Tibial artery (tissue), 4 donors: Measurements from ENCODE around the gene GNAI3.
A peak's percentile ranks its signal among the peaks of the same experiment; 100 is the strongest.

Source experiments
- DNase-seq, 2 donors: peaks; one replicate each; pipeline ENCODE4 v3.0.0-alpha.2; 2019
- H3K27ac ChIP-seq, 2 donors: fragments of 200-600 bp; sonication (generic) in 1 of 2; 1 replicate in 1 of 2; 2 replicates in 1 of 2; pipeline ENCODE4 v1.5.1; 2018 to 2019; ENCODE audit warnings: mild to moderate bottlenecking in 1 of 2
- H3K27me3 ChIP-seq, 2 donors: fragments of 200-600 bp; sonication (generic) in 1 of 2; one replicate each; pipeline versions ENCODE4 v1.5.1 to v1.6.0; 2016 to 2019
- H3K36me3 ChIP-seq, 3 donors: fragments of 200-600 bp; sonication (generic) in 2 of 3; one replicate each; pipeline ENCODE4 v1.5.1; 2016 to 2019; ENCODE audit warnings: mild to moderate bottlenecking in 2 of 3
- H3K4me1 ChIP-seq, 4 donors: fragments of 200-600 bp; sonication (generic) in 2 of 4; 1 replicate in 3 of 4; 2 replicates in 1 of 4; pipeline ENCODE4 v1.5.1; 2016 to 2019
- H3K4me3 ChIP-seq, 2 donors: fragments of 200-600 bp; sonication (generic) in 1 of 2; 1 replicate in 1 of 2; 2 replicates in 1 of 2; pipeline ENCODE4 v1.5.1; 2018 to 2019; ENCODE audit warnings: mild to moderate bottlenecking in 2 of 2
- H3K9me3 ChIP-seq, 3 donors: fragments of 200-600 bp; sonication (generic) in 1 of 3; one replicate each; pipeline ENCODE4 v1.5.1; 2016 to 2019
- CTCF ChIP-seq, 2 experiments: fragments of 200-600 bp in 1 of 2; fragments of 450-650 bp in 1 of 2; IDR thresholded peaks; one replicate each; pipeline ENCODE4 v1.5.1; 2017 to 2019; ENCODE audit warnings: antibody characterized with exemption in 2 of 2, mild to moderate bottlenecking in 1 of 2, moderate library complexity in 1 of 2
- intact Hi-C: fragments of 100-400 bp; cut with DNase I; formaldehyde crosslinking; loops from one replicate; pipeline ENCODE4 v1.15.0; 2023; ENCODE audit warnings: low total_unique reads

The GNAI3 gene

GRCh38 chr1:109623601-109624161, 75.3 kb downstream of the GNAI3 start:
- peak in 1 of 2 donors; percentile 70 for DNase-seq
- no peak for TF ChIP-seq CTCF (IDR thresholded peaks at IDR 0.05)
- intact Hi-C loops, result no loop called here
- Histone ChIP-seq H3K9me3 (no peaks in the 10 kb centered on the region), H3K27ac (peak overlapping the region; percentile 16 to 62), H3K27me3 (no peaks in the 10 kb centered on the region), H3K4me3 (peak overlapping the region; percentile 29 to 37), H3K36me3 (peaks cover 12 to 34% (median 27%) of the 10 kb centered on the region in 3 donors), H3K4me1 (peaks cover 0 to 55% (median 40%) of the 10 kb centered on the region in 4 donors)

- Histone ChIP-seq H3K4me1 (peaks cover 0 to 51% (median 37%) of the 10 kb centered on the region in 4 donors), H3K27me3 (no peaks in the 10 kb centered on the region), H3K27ac (peak overlapping the region; percentile 16 to 62), H3K9me3 (no peaks in the 10 kb centered on the region), H3K4me3 (peak overlapping the region; percentile 29 to 37), H3K36me3 (peaks cover 19 to 41% (median 34%) of the 10 kb centered on the region in 3 donors)
- peak in 1 of 2 donors; percentile 63 for DNase-seq
- intact Hi-C loops, result no loop called here
- TF ChIP-seq CTCF (IDR thresholded peaks at IDR 0.05), result no peak
Observed at GRCh38 chr1:109624201-109625010, 76.0 kb downstream of the GNAI3 start.

- Histone ChIP-seq H3K4me1 (peaks cover 0 to 44% (median 32%) of the 10 kb centered on the region in 4 donors), H3K36me3 (peaks cover 19 to 49% (median 41%) of the 10 kb centered on the region in 3 donors), H3K9me3 (no peaks in the 10 kb centered on the region), H3K4me3 (no peak overlapping the region), H3K27ac (no peak overlapping the region), H3K27me3 (no peaks in the 10 kb centered on the region)
- peak in 1 of 2 donors; percentile 62 for DNase-seq
- no peak for TF ChIP-seq CTCF (IDR thresholded peaks at IDR 0.05)
- intact Hi-C loops, result no loop called here
Observed at GRCh38 chr1:109625176-109625575, 76.8 kb downstream of the GNAI3 start.

- intact Hi-C loops, result no loop called here
- Histone ChIP-seq H3K4me3 (no peak overlapping the region), H3K27me3 (no peaks in the 10 kb centered on the region), H3K36me3 (peaks cover 23 to 55% (median 44%) of the 10 kb centered on the region in 3 donors), H3K27ac (no peak overlapping the region), H3K4me1 (peaks cover 0 to 42% (median 30%) of the 10 kb centered on the region in 4 donors), H3K9me3 (no peaks in the 10 kb centered on the region)
- DNase-seq, result peak in 1 of 2 donors; percentile 57
- TF ChIP-seq CTCF (IDR thresholded peaks at IDR 0.05), result no peak
Observed at GRCh38 chr1:109625601-109626560, 77.5 kb downstream of the GNAI3 start.

GRCh38 chr1:109626682-109627408, 78.4 kb downstream of the GNAI3 start:
- no peak overlapping the region for H3K27ac ChIP-seq
- H3K9me3 ChIP-seq, result no peaks in the 10 kb centered on the region
- TF ChIP-seq CTCF (IDR thresholded peaks at IDR 0.05), result no peak
- H3K4me3 ChIP-seq, result no peak overlapping the region
- peaks cover 27 to 64% (median 53%) of the 10 kb centered on the region in 3 donors for H3K36me3 ChIP-seq
- H3K27me3 ChIP-seq, result no peaks in the 10 kb centered on the region
- peak in 1 of 2 donors; percentile 60 for DNase-seq
- peaks cover 0 to 32% (median 21%) of the 10 kb centered on the region in 4 donors for H3K4me1 ChIP-seq
- intact Hi-C loops, result no loop called here
